Ectodermal cell (in vitro differentiated cells): Measurements from ENCODE around the gene RAD51B.

Experiments used
- H3K27ac ChIP-seq: 2 replicates; pipeline ENCODE4 v1.7.0; 2013; ENCODE audit warnings: mild to moderate bottlenecking, low read depth, low read length; ENCODE audit not compliant: insufficient read depth, poor library complexity, severe bottlenecking
- H3K27me3 ChIP-seq: 2 replicates; pipeline ENCODE4 v1.7.0; 2013; ENCODE audit warnings: mild to moderate bottlenecking, low read length; ENCODE audit not compliant: insufficient read depth, control insufficient read depth, poor library complexity, severe bottlenecking
- H3K36me3 ChIP-seq: one replicate; pipeline ENCODE4 v1.7.0; 2013; ENCODE audit warnings: low read length; ENCODE audit not compliant: control insufficient read depth, insufficient read depth
- H3K4me1 ChIP-seq: one replicate; pipeline ENCODE4 v1.7.0; 2013; ENCODE audit warnings: low read length; ENCODE audit not compliant: control insufficient read depth, insufficient read depth
- H3K4me3 ChIP-seq: 2 replicates; pipeline ENCODE4 v1.7.0; 2013; ENCODE audit warnings: low read depth, low read length, control low read depth; ENCODE audit not compliant: insufficient read depth
- H3K9me3 ChIP-seq: 2 replicates; pipeline ENCODE4 v1.7.0; 2013; ENCODE audit warnings: mild to moderate bottlenecking, low read length, moderate library complexity; ENCODE audit not compliant: control insufficient read depth
- WGBS, 2 experiments: methylation state at CpG; one replicate each; pipeline ENCODE4 v1.1.7; 2013; ENCODE audit warnings: missing lambda C conversion rate in 2 of 2; 5-methylcytosine and 5-hydroxymethylcytosine counted together

RAD51B gene

GRCh38 chr14:68737086-68737485, 917.5 kb downstream of the RAD51B start:
- H3K9me3 ChIP-seq, result peaks cover 4% of the 10 kb centered on the region
- no peaks in the 10 kb centered on the region for H3K36me3 ChIP-seq
- no peak overlapping the region for H3K27ac ChIP-seq
- peaks cover 28% of the 10 kb centered on the region for H3K4me1 ChIP-seq
- H3K27me3 ChIP-seq, result no peaks in the 10 kb centered on the region
- no peak overlapping the region for H3K4me3 ChIP-seq
- WGBS, 2 experiments, result 74 to 80% methylated on average over 1 of the region's 1 CpG

- H3K4me1 ChIP-seq, result peaks cover 14% of the 10 kb centered on the region
- no peaks in the 10 kb centered on the region for H3K36me3 ChIP-seq
- no peak overlapping the region for H3K4me3 ChIP-seq
- 80 to 84% methylated on average over 4 of the region's 4 CpGs for WGBS, 2 experiments
- peaks cover 4% of the 10 kb centered on the region for H3K9me3 ChIP-seq
- no peaks in the 10 kb centered on the region for H3K27me3 ChIP-seq
- no peak overlapping the region for H3K27ac ChIP-seq
Observed at GRCh38 chr14:68738559-68738958, 919.0 kb downstream of the RAD51B start.

- no peak overlapping the region for H3K27ac ChIP-seq
- no peak overlapping the region for H3K4me3 ChIP-seq
- peaks cover 4% of the 10 kb centered on the region for H3K9me3 ChIP-seq
- no peaks in the 10 kb centered on the region for H3K27me3 ChIP-seq
- no peaks in the 10 kb centered on the region for H3K36me3 ChIP-seq
- peaks cover 14% of the 10 kb centered on the region for H3K4me1 ChIP-seq
- WGBS, 2 experiments, result 93 to 97% methylated on average over 7 of the region's 7 CpGs
Observed at GRCh38 chr14:68739701-68740100, 920.1 kb downstream of the RAD51B start.

GRCh38 chr14:68740788-68741476, 921.4 kb downstream of the RAD51B start:
- Histone ChIP-seq H3K27me3 (no peaks in the 10 kb centered on the region), H3K4me1 (peaks cover 14% of the 10 kb centered on the region), H3K27ac (no peak overlapping the region), H3K4me3 (no peak overlapping the region), H3K9me3 (peaks cover 4% of the 10 kb centered on the region), H3K36me3 (no peaks in the 10 kb centered on the region)
- 93 to 95% methylated on average over 4 of the region's 4 CpGs for WGBS, 2 experiments

- Histone ChIP-seq H3K36me3 (no peaks in the 10 kb centered on the region), H3K27me3 (no peaks in the 10 kb centered on the region), H3K4me1 (peaks cover 10% of the 10 kb centered on the region), H3K27ac (no peak overlapping the region), H3K9me3 (peaks cover 4% of the 10 kb centered on the region), H3K4me3 (no peak overlapping the region)
Observed at GRCh38 chr14:68741477-68741791, 921.9 kb downstream of the RAD51B start.

- Histone ChIP-seq H3K36me3 (no peaks in the 10 kb centered on the region), H3K27ac (no peak overlapping the region), H3K4me3 (no peak overlapping the region), H3K27me3 (no peaks in the 10 kb centered on the region), H3K4me1 (peaks cover 6% of the 10 kb centered on the region), H3K9me3 (peaks cover 4% of the 10 kb centered on the region)
- WGBS, 2 experiments, result 95 to 97% methylated on average over 6 of the region's 6 CpGs
Observed at GRCh38 chr14:68741839-68742470, 922.4 kb downstream of the RAD51B start.

- 93% methylated on average over 12 of the region's 12 CpGs for WGBS, 2 experiments
- Histone ChIP-seq H3K27ac (no peak overlapping the region), H3K27me3 (no peaks in the 10 kb centered on the region), H3K36me3 (no peaks in the 10 kb centered on the region), H3K4me3 (no peak overlapping the region), H3K4me1 (peaks cover 15% of the 10 kb centered on the region), H3K9me3 (peaks cover 4% of the 10 kb centered on the region)
Observed at GRCh38 chr14:68744613-68745012, 925.0 kb downstream of the RAD51B start.

GRCh38 chr14:68747393-68747792, 927.8 kb downstream of the RAD51B start:
- H3K9me3 ChIP-seq, result no peaks in the 10 kb centered on the region
- H3K27me3 ChIP-seq, result no peaks in the 10 kb centered on the region
- no peak overlapping the region for H3K27ac ChIP-seq
- peaks cover 20% of the 10 kb centered on the region for H3K4me1 ChIP-seq
- 97% methylated on average over 5 of the region's 5 CpGs for WGBS, 2 experiments
- no peaks in the 10 kb centered on the region for H3K36me3 ChIP-seq
- H3K4me3 ChIP-seq, result no peak overlapping the region

GRCh38 chr14:68748260-68748659, 928.7 kb downstream of the RAD51B start:
- WGBS, 2 experiments, result 95 to 96% methylated on average over 10 of the region's 10 CpGs
- no peaks in the 10 kb centered on the region for H3K27me3 ChIP-seq
- no peak overlapping the region for H3K27ac ChIP-seq
- H3K4me1 ChIP-seq, result peaks cover 20% of the 10 kb centered on the region
- no peaks in the 10 kb centered on the region for H3K36me3 ChIP-seq
- H3K9me3 ChIP-seq, result no peaks in the 10 kb centered on the region
- no peak overlapping the region for H3K4me3 ChIP-seq

- Histone ChIP-seq H3K27me3 (no peaks in the 10 kb centered on the region), H3K36me3 (no peaks in the 10 kb centered on the region), H3K9me3 (no peaks in the 10 kb centered on the region), H3K4me3 (no peak overlapping the region), H3K27ac (no peak overlapping the region), H3K4me1 (peaks cover 20% of the 10 kb centered on the region)
- 97% methylated on average over 5 of the region's 5 CpGs for WGBS, 2 experiments
Observed at GRCh38 chr14:68748691-68749090, 929.1 kb downstream of the RAD51B start.
